GM19023 (cell line): Measurements from ENCODE around the gene ELMO1.

Experiments used
- ATAC-seq: cut with Tn5 transposase; IDR thresholded peaks from one replicate; pipeline ENCODE4 v1.9.1; 2021; ENCODE audit warnings: mild to moderate bottlenecking, moderate library complexity; ENCODE audit not compliant: unreplicated experiment

ELMO1 gene

DNA sequence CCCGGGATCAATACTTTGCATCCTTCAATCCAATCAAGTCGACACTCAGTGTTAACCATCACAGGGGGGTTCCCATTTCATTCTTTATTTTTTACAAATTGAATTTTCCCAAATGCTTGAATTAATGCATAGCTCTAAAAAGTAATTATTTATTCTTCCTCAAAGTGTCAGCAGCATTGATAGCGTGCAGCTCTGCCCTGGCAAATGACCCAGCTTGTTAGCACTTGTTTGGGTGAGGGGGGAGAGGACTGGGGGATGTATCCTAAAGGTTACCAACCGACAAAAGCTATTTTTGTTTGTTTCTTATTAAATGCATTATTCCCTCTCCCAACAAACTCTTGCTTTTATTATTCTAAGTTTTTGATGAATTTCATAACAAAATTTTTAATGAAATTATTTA is 27.0 kb upstream of the ELMO1 start:
- ATAC-seq = no peak

DNA sequence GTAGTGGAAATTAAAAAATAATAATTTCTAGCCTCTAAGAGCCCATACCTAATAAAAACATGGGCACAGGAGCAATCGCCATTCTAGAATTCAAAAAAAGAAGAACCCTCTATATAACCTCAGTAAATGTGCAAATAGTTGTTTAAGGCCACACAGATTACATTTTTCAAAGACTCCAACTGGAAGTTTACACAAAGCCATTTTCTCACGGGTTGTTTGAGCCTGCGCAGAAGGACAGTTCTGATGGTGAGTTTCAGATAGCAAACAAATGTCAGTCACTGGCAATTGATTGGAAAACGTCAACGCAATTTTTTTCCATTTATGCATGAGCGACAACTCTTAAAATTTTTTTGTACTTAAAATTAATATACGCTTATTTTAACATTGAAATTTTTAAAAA is 23.0 kb upstream of the ELMO1 start:
- no peak for ATAC-seq

DNA sequence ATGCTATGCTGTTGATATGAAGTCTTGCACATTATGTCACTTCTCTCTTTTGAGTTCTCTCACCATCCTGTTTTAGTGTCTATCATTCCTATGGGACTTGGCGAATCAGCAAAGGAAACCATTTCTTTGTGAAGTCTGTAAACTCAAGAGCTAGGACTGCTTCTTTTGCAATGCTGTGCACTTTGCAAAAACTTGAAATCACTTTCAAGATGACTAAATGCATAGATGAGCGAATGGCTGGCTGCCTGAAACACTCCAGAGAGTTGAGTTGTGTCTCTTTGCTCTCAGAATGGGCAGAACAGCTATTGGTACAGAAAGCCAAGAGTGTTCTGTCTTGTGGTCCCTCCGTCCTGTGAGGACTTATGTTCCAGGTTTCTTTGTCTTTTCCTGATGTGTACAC is 18.3 kb upstream of the ELMO1 start:
- ATAC-seq = no peak

DNA sequence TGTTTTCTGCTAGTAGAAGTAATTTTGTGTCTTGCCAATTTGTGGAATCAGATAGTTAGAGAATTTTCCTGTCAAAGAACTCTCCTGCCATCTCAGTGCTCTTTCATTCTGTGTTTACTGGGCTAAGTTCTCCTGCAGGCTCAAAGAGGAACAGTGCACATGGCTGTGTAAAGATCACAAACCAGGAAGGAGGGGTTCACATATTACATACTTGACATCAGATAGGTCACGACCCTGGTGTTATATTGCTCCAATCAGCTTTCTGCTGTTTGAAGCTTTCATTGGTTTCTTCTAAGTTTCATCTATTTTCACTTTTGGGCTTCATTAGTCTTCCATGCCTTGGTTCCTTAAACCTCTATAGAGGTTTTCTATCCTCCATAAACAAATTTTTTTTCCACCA is 13.5 kb upstream of the ELMO1 start:
- ATAC-seq = no peak

DNA sequence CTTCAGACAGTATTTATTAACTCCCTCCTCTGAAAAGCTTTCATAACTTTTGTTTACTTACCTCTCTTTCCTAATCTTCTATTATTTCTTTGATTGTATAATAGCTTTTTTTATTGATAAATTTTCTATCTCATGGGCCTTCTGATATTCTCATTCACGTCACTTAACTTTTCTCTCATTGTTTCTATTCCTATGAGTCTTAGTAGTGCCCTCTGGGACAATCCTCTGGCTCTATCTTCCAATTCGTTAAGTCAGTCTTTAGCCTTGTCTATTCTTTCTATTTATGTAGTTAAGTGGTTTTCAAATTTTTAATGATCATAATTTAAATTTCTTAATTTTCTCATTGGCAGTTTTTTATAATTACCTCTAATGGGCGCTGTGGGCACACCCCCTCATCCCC is 6.4 kb upstream of the ELMO1 start:
- no peak for ATAC-seq

DNA sequence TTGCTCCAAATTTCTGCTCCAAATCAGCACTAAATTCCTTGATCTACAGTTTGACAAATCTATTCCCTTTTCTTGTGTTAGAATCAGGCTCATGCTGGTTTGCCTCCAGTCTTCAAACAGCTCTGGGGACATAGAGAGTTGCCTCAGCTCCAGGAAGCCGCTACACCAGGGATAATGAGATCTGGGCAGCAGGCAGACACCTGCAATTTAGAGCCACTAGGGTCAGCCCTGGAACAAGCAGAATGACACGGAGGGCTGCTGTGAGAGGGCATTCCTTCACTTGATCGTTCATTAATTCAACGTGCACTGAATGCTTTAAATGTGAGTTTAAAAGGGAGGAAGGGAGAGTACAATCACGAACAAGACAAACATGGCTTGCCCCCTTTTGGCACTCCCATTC is 3.7 kb upstream of the ELMO1 start:
- ATAC-seq = no peak

DNA sequence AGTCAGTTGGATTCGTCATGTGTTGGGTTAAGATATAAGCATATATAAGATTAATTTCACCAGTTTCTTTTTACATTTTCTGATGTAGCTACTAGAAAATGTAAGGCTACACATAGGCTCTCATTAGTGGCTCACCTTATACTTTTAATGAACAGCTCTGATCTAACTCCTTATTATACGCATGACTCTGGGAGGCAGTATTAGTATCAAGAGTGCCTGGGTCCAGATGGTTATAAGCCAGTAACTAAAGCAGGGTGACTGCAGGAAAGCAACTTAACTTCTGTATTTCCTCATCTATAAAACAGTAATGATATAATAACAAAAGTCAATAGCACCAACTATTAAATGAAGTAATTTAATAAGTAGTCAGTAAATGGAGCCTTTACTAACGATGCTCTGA is 1.4 kb upstream of the ELMO1 start:
- ATAC-seq = no peak

DNA sequence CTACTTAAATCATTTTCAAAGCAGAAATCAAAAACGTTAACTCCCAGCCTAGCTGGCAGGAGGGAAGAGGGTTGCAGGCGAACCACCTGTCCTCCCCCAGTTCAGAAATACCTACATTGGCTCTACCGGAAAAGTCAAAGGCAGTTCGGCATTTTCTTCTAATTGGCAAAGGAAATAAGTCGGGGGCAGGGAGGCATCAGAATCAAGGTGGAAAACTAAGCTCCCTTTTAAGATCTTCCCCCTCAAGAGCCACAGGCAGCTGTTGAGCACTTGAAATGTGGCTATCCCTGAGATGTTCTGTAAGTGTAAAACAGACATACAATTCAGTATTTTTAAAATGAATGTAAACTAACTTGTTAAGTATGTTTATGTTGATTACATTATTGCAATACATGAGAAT is 957 bp upstream of the ELMO1 start:
- no peak for ATAC-seq

DNA sequence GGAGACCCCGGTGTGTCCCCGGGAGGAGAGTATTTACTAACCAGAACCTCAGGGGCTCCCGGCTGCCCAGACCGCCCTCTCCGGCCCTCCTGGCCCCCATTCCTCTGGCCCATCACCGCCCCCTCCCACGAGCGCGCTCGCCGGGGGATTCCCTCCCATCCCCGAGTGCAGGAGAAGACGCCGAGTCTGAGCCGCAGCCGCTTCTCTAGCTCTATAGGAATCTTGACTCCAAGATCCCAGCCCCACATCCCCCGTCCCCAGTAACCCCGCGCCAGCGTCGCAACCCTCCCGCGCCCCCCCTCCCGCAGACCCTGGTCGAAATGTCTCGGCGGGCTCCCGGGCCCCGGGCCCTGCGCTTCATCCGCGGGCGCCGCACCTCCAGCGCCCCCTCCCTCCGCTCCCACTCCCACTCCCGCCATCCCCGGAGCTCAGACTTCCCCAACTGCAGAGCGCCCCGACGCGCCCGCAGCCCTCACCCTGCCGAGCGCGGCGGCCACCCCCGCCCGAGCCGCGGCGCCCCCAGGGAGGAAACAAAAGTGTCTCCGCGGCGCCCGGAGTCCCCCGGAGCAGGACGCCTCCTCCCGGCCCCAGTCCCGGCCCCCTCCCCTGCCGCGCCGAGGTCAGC is 541 bp downstream of the ELMO1 start:
- peak; percentile 24 for ATAC-seq

DNA sequence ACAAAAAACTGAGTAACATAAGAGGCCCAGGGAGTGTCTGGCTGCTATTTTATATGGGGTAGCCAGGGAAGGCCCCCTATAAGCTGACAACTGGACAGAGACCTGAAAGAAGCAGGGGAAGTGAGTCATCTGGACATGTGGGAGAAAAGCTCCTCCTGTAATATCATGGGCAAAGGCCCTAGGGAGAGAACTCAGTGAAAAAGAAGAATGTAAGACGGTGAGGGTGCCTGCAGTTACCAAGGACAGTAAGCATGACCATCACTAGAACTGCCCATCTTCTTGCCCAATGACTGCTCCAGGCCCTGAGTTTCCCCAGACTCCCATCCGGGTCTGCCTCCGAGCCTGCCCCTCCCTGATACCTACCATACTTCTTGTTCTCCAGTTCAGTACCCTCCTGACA is 2.3 kb downstream of the ELMO1 start:
- no peak for ATAC-seq

DNA sequence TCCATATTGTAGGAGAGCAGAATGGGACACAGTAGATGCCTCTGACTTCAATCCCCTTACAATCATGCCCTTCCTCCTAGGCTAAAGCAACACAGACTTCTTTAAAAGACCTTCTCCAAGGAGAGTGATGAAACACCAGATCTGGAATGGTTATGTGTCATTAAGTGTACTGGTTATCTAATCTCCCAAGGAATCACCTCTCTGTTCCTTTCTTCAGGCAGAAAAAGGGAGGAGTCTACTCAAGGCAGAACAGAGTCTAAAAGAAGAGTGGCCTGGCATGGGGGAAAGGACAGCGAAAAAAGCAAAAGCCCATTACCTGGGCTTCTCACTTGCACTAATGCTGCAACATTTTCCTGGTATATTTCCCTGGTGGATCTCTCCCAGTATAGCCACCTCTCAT is 2.9 kb downstream of the ELMO1 start:
- ATAC-seq = no peak

DNA sequence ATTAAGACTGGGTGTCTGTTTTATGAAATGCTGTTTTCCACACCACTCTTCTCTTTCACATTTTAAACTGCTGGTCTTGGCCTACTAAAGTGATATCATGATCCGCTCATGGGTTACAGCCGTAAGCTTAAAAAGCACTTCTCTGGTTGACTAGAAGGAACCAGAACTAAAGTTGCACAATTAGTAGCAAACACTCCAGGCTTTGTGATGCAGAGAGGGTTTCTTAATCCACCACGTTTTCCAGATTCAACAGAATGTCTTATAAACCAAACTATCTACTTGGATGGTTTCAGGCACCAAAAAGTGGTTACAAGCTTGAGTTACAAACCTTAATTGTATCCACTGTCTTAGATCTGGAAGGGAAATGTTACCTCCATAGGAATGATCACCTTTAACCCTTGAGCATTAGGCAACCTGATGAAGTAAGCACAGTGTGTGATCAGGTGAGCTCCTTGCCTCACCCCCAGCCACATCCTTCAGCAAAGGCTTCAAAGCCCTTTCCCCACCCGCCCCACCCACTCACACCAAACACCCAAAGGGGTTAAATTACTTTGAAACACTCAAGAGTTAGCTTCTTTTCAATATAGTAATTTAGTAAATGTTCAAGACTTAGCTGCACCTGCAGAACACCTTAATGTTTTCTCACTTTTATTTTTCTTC is 3.5 kb downstream of the ELMO1 start:
- no peak for ATAC-seq

DNA sequence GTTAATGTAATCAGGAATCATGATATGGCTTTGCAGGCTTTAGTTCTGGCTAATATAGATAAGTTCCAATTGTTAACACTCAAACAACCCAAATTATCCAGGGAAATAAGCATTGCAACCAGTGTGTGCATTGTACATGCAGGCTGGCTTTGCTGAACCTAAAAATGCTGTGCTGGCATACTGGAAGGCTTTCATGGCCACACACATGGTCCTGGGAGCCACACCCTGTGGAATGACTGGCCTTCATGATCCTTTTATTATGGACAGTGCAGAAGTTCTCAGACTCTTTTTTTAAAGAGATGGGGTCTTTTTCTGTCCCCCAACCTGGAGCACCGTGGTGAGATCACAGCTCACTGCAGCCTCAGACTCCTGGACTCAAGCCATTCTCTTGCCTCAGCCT is 5.0 kb downstream of the ELMO1 start:
- no peak for ATAC-seq

DNA sequence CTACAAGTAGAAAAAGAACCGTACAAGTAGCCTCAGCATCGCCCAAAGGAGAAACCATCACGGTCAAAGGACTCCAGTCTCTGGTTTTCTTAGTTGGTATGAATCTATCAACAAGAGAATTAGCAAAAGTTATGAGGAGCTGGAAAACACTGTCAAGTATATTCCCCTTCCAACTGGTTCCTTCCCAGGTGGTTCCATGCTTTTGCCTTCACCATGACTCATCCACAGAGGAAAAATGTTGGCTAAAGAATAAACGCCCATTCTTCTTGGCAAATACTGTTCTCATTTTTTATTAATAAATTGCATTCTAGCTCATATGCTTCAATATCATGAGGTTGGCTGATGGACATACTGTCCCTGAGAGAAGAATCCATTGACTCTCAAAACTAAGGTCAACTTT is 6.4 kb downstream of the ELMO1 start:
- ATAC-seq = no peak

DNA sequence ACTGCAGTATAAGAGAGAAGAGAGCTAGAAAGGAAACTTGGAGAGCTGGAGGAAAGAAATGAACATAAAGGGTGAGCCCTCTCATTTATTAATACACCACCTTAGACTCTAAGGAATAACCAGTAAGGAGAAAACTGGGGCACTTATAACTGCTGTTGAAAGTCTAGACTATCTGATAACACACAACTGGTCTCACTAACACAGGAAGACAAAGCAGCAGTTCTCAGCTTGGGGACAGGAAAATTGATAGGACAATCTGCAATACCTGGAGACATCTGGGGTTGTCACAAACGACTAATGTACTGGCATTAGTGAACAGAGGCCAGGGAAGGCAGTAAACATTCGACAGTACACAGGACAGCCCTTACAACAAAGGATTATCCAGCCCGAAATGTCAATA is 6.8 kb downstream of the ELMO1 start:
- no peak for ATAC-seq

DNA sequence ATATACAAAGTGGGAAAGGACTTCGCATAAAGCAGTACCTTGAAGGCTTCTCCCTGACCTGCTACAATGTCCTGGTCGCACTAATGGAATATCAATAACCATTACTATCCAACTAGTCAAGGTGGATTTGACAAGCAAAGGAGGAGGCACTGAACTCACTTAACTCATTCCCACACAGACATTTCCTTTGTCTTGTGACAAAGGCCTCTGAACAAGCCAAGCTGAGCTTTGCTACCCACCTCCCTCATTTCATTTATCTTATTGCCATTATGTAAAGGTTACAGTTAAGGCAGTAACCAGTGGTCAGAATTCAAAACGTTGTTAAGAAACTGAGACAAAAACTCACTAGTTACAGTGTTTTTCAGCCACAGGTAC is 7.3 kb downstream of the ELMO1 start:
- no peak for ATAC-seq

DNA sequence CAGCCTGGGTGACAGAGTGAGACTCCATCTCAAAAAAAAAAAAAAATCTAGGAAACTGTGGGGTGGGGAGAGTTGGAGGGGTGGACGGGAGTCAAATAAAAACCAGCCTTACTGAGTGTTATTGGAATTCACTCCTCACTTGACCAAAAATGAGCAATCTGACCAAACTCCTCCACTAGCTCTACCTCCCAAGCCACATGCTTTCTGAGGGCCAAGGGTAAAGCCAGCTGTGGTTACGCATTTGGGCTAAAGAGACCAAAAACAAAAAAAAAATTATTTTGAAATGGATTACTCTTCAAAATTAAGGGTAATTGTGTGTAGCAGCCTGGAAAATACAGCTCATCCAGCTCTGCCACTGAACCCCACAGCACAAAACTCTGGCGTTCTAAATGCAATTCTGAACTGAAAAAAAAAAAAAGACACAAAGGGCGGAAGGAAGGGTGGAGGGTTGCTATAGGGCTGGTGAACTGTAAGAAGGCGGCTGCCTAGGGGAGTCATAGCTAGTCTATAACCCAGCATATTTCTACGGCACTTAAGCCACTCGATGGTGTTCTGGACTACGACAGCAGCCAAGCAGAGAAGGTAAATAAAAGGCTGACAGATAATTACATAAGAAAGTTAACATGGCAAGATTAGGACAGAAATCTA is 7.8 kb downstream of the ELMO1 start:
- no peak for ATAC-seq

DNA sequence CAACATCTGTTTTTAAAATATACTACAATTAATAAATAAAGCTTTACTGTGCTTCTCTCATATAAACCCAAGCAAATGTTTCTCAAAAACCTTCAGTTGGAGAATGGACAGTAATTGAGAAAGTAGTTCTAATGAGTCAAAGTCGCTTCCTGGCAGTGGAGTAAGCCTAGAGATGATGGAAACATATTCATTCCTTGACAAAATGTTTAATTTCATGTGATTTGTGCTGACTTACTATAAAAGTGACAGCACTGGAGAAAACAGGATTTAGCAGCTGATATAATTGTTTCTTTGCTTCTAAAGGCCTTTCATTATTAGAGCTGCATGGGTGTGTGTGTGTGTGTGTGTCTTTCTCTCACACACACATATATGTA is 9.0 kb downstream of the ELMO1 start:
- ATAC-seq = no peak

DNA sequence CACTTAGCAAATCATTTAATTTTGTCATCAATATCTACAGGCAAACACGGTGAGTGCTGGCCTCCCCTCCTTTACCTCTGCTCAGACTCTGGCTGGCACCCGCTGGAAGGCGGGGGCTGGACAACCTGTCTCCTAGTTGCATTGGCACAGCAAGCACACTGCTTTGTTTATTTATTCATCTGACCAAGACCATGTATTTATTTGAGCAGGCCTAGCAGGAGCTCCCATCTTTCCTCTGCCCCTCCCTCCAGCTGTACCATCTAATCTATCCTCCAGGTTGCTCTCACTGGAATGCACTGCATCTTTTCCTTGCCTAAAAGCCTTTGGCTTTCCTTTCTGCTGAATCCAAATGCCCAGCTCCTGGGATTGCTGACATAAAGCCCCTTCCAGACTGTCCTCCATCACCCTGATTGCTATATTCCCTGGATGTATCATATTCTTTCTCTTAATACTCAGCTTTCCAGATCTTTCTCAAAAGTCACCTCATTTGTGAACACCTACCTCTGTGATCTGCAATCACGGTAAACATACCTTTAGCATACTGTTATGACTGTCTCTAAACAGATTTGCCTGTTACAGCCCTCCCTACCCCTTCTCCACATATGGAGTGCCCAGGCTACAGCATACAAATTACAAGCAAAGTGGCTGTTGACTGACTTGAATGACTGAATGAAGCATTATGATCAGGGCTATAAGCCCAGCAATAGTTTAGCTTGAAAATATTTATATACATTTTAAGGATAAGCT is 9.6 kb downstream of the ELMO1 start:
- ATAC-seq = no peak

DNA sequence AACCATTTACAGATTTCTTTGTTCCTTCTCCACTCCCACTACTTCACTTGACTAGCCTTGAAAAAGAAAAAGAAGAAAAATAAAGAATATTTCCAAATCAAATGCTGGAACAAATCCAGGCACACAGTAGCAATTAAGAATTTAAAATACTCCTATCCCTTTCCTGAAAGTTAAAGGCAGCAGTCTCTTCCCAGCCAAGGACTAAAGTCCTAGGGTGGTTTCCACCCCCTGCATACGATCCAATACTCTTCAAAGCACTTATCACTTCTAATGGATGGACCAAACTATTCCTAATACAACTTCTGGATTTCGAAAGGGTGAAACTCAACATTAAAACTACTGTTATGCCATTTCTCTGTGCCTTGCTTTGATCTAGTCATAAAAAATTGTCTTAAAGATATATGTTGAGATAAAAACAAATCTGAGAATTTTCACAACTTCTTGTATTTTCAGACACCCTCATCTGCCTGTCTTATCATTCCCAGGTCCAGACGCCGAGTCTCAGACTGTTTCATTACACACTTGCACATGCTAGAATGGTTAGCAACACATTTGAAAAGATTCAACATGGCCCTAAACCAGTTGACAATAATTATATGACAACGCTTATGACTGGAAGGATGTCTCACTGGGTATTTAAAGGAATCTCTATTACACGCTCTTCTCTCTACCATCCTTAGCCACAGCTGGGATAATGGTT is 13.4 kb downstream of the ELMO1 start:
- no peak for ATAC-seq

DNA sequence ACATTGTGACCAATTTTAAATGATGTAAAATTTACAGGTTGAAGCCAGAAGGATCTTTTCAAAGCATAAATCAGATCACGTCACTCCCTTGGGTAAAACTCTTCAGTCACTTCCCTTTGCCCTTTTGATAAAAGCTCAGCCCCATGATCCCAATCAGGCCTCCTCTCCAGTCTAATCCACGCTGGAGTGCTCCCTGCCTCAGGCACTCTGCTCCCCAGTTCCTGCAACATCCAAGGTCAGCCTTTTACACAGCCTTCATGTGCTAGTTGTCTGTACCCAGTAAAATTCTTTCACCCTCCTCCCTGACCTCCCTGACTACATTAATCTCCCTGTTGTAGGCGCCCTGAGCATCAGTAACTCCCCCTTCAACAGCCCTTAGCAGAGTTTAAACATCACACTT is 14.1 kb downstream of the ELMO1 start:
- ATAC-seq = no peak
